ENCODE data around the gene VPREB3. TPM values are rescaled to one million over a fixed set of nuclear protein-coding genes. Genes with fewer than 3 reads are reported as not detected.

VPREB3 gene
- total RNA-seq, 1 experiment from 2014 or later, result not detected

GRCh38 chr22:23714596-23715578, 39.3 kb downstream of the VPREB3 start:
- DNase-seq, result no peak
- H3K4me3 ChIP-seq (ENCODE audit: insufficient read depth, low read depth, low read length), result no peak overlapping the region
- peaks cover 5% of the 10 kb centered on the region for H3K36me3 ChIP-seq (replicated peaks; ENCODE audit: control insufficient read depth, insufficient read depth, low read length)
- H3K27me3 ChIP-seq (ENCODE audit: control insufficient read depth, insufficient read depth, low read length), result no peaks in the 10 kb centered on the region; the same call in 1 of the 2 replicates

GRCh38 chr22:23713696-23714595, 40.3 kb downstream of the VPREB3 start:
- no peak for DNase-seq
- H3K36me3 ChIP-seq (replicated peaks; ENCODE audit: control insufficient read depth, insufficient read depth, low read length), result peaks cover 8% of the 10 kb centered on the region
- no peaks in the 10 kb centered on the region; the same call in 1 of the 2 replicates for H3K27me3 ChIP-seq (ENCODE audit: control insufficient read depth, insufficient read depth, low read length)
- no peak overlapping the region for H3K4me3 ChIP-seq (ENCODE audit: insufficient read depth, low read depth, low read length)

GRCh38 chr22:23712256-23712655, 42.0 kb downstream of the VPREB3 start:
- DNase-seq, result no peak
- H3K4me3 ChIP-seq (ENCODE audit: insufficient read depth, low read depth, low read length), result no peak overlapping the region
- H3K36me3 ChIP-seq (replicated peaks; ENCODE audit: control insufficient read depth, insufficient read depth, low read length), result peaks cover 11% of the 10 kb centered on the region
- no peaks in the 10 kb centered on the region; the same call in 1 of the 2 replicates for H3K27me3 ChIP-seq (ENCODE audit: control insufficient read depth, insufficient read depth, low read length)

- DNase-seq, result no peak
- Histone ChIP-seq H3K27me3 (ENCODE audit: control insufficient read depth, insufficient read depth, low read length) (no peaks in the 10 kb centered on the region), H3K36me3 (replicated peaks; ENCODE audit: control insufficient read depth, insufficient read depth, low read length) (peaks cover 22% of the 10 kb centered on the region), H3K4me3 (ENCODE audit: insufficient read depth, low read depth, low read length) (no peak overlapping the region)
Measured at GRCh38 chr22:23709107-23709506, 45.1 kb downstream of the VPREB3 start.

GRCh38 chr22:23708270-23708669, 46.0 kb downstream of the VPREB3 start:
- peaks cover 20% of the 10 kb centered on the region for H3K36me3 ChIP-seq (replicated peaks; ENCODE audit: control insufficient read depth, insufficient read depth, low read length)
- no peak for DNase-seq
- H3K27me3 ChIP-seq (ENCODE audit: control insufficient read depth, insufficient read depth, low read length), result no peaks in the 10 kb centered on the region
- H3K4me3 ChIP-seq (ENCODE audit: insufficient read depth, low read depth, low read length), result no peak overlapping the region

- Histone ChIP-seq H3K36me3 (replicated peaks; ENCODE audit: control insufficient read depth, insufficient read depth, low read length) (peaks cover 17% of the 10 kb centered on the region), H3K4me3 (ENCODE audit: insufficient read depth, low read depth, low read length) (no peak overlapping the region), H3K27me3 (ENCODE audit: control insufficient read depth, insufficient read depth, low read length) (no peaks in the 10 kb centered on the region)
- no peak for DNase-seq
Measured at GRCh38 chr22:23705358-23705757, 48.9 kb downstream of the VPREB3 start.

- Histone ChIP-seq H3K27me3 (ENCODE audit: control insufficient read depth, insufficient read depth, low read length) (no peaks in the 10 kb centered on the region), H3K4me3 (ENCODE audit: insufficient read depth, low read depth, low read length) (no peak overlapping the region), H3K36me3 (replicated peaks; ENCODE audit: control insufficient read depth, insufficient read depth, low read length) (peaks cover 17% of the 10 kb centered on the region)
- DNase-seq, result no peak
Measured at GRCh38 chr22:23704829-23705228, 49.4 kb downstream of the VPREB3 start.

GRCh38 chr22:23704062-23704461, 50.2 kb downstream of the VPREB3 start:
- peaks cover 15% of the 10 kb centered on the region for H3K36me3 ChIP-seq (replicated peaks; ENCODE audit: control insufficient read depth, insufficient read depth, low read length)
- H3K4me3 ChIP-seq (ENCODE audit: insufficient read depth, low read depth, low read length), result no peak overlapping the region
- no peak for DNase-seq
- no peaks in the 10 kb centered on the region for H3K27me3 ChIP-seq (ENCODE audit: control insufficient read depth, insufficient read depth, low read length)

Other genes with a start within 250 kb of the VPREB3 start
- not detected in 2 replicates for gene IGLL1, start 174.1 kb downstream of the VPREB3 start, total RNA-seq (2014; rRNA removed; shearing (Covaris generic))
- gene DRICH1, start 122.1 kb downstream of the VPREB3 start, total RNA-seq (2014; rRNA removed; shearing (Covaris generic)), result not detected in 2 replicates
- gene RGL4, start 63.4 kb downstream of the VPREB3 start, total RNA-seq (2014; rRNA removed; shearing (Covaris generic)), result not detected in 2 replicates
- gene ZNF70, start 3.3 kb downstream of the VPREB3 start, total RNA-seq (2014; rRNA removed; shearing (Covaris generic)), result 1.7 and 2.3 TPM in 2 replicates
- 1.8 and 3.7 TPM in 2 replicates for gene C22orf15, start 8.6 kb upstream of the VPREB3 start, total RNA-seq (2014; rRNA removed; shearing (Covaris generic))
- gene CHCHD10, start 13.5 kb upstream of the VPREB3 start, total RNA-seq (2014; rRNA removed; shearing (Covaris generic)), result 55.6 and 60.9 TPM in 2 replicates
- gene MMP11, start 18.4 kb upstream of the VPREB3 start, total RNA-seq (2014; rRNA removed; shearing (Covaris generic)), result 7.8 and 12.8 TPM in 2 replicates
- 79.1 and 86.5 TPM in 2 replicates for gene SMARCB1, start 32.5 kb upstream of the VPREB3 start, total RNA-seq (2014; rRNA removed; shearing (Covaris generic))
- gene DERL3, start 84.6 kb upstream of the VPREB3 start, total RNA-seq (2014; rRNA removed; shearing (Covaris generic)), result 5.0 and 9.3 TPM in 2 replicates
- 10.7 and 17.4 TPM in 2 replicates for gene SLC2A11, start 103.5 kb upstream of the VPREB3 start, total RNA-seq (2014; rRNA removed; shearing (Covaris generic))
- gene MIF, start 140.0 kb upstream of the VPREB3 start, total RNA-seq (2014; rRNA removed; shearing (Covaris generic)), result 952 and 1,162 TPM in 2 replicates
- 13.1 and 18.9 TPM in 2 replicates for gene GSTT2B, start 206.8 kb upstream of the VPREB3 start, total RNA-seq (2014; rRNA removed; shearing (Covaris generic))
- 3.5 and 4.2 TPM in 2 replicates for gene DDTL, start 212.5 kb upstream of the VPREB3 start, total RNA-seq (2014; rRNA removed; shearing (Covaris generic))
- 317 and 422 TPM in 2 replicates for gene DDT, start 220.0 kb upstream of the VPREB3 start, total RNA-seq (2014; rRNA removed; shearing (Covaris generic))
- 0.48 TPM in 1 of 2 replicates, not detected in the other for gene GSTT2, start 225.7 kb upstream of the VPREB3 start, total RNA-seq (2014; rRNA removed; shearing (Covaris generic))

All from H7 (cell line).